NCI-H748 (cell line): Measurements from ENCODE around the gene ANO2.

Source experiments
- DNase-seq: peaks from one replicate; lab custom pipeline; 2025; ENCODE audit not compliant: unreplicated experiment; lab: John Stamatoyannopoulos, UW

The ANO2 gene

GRCh38 chr12:5627053-5627630 is 317.9 kb downstream of the ANO2 start:
- no peak for DNase-seq

GRCh38 chr12:5626151-5626550 is 318.9 kb downstream of the ANO2 start:
- DNase-seq: no peak

DNA sequence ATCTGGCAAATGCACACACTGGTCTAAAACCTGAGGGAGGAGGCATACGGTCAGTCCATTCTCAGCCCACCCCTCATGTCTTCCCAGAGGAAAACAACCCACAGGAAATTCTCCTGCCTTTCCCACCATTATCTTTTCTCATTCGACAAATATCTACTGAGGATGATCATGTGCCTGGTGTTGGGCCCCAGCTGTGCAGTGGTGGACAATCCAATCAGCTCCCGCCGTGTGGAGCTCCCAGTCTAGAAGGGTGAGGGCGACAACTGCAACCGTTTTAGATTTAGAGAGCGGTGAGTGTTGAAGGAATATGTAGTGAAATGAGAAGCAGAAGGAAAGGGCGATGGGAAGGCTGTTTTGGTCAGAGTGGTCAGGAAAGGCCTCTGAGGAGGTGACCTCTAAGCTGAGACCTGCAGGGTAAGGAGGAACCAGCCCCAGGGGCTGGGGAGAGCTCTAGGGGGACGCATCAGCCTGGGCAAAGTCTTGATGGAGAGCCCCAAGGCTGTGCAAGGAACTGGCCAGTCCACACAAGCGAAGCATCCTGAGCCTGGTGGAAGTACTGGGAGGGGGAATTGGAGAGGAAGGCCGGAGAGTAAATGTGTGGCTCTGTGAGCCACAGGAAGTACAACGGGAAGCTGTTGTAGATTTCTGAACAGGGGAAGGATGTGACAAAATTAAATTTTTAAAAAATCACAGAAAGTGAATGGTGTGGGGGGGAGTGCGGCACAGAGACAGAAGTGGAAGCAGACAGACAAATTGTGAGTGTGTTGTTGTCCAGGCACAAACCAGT is 320.4 kb downstream of the ANO2 start:
- DNase-seq: no peak

- DNase-seq: no peak
These were observed 321.6 kb downstream of the ANO2 start for GRCh38 chr12:5623411-5623810.

DNA sequence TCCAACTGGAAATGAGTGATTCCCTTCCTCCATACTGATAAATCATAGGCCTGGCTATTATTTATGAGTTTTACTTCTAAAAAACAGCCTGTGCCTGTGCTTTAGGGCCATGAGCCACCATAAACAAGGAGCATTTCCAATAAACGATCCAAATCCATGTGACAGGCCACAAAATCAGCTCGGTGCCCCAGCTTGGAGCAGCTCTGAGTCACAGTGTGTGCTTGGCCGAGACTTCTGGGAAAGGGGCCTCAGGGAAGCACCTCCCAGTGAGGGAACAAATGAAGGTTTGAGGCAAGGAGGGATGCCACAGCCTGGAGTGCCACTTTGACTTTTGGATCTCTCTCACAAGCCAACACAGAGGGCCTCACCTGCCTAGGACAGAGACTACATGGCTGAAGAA is 322.8 kb downstream of the ANO2 start:
- DNase-seq: no peak

DNA sequence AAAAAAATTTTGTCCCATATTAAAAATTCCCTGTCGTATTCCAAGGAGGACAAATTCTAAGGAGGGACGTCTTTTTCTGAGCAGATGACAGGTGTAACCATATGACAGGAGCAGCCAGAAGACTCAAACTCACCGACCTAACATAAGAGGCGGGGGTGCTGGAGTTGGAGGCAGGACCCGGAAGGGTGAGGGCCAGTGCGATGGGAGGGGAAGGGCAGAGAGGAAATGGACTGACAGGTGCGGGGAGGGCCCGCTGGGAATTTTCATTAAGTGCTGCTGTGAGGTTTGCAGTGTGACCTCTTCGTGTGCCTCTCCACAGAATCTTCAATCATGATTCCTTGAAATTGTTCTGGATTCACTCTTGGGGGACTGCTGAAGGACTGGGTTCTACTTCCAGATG is 323.7 kb downstream of the ANO2 start:
- no peak for DNase-seq

DNA sequence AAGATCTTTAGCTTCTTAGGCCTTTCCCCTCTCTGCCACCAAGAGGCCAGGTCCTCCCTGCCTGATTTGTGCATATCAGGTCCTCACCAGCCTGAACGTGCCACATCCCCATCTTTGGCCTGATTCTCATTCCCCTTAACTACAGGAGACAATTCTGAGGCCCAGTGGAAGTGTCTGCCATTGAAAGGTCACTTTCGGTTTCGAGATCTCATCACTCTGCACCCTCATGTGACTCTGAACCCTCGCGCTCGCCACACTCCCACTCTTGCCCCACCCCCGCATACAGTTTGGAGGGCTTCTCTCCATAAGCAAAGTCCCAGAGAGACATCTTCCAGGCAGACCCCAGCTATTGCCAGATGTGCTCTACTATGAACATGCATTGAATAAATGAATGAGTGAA is 324.2 kb downstream of the ANO2 start:
- DNase-seq: no peak

DNA sequence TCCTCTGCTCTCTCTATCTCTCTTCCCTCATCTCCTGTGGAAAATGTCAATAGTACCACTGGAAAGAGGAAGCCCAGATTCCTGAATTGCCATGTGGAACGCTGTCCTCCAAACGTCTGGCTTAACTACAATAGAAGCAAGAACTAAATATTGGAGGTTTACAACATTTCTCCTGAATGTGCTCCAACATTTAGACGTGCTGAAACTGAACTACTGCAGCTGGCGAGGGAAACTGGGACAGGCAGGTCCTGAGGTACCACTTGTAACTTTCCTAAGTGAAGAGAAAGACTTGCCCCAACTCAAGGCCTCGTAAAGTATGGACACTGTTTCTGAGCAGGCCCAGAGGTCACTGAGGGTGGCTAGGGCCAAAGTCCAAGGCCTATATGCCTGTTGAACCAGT is 325.4 kb downstream of the ANO2 start:
- no peak for DNase-seq

DNA sequence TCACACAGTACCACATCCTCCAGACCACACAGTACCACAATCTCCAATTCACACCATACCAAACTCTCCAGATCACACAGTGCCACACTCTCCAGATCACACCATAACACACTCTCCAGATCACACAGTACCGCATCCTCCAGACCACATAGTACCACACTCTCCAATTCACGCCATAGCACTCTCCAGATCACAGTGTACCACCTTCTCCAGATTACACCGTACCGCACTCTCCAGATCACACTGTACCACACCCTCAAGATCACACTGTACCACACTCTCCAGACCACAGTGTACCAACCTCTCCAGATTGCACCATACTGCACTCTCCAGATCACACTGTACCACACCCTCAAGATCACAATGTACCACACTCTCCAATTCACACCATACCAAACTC is 328.2 kb downstream of the ANO2 start:
- no peak for DNase-seq

DNA sequence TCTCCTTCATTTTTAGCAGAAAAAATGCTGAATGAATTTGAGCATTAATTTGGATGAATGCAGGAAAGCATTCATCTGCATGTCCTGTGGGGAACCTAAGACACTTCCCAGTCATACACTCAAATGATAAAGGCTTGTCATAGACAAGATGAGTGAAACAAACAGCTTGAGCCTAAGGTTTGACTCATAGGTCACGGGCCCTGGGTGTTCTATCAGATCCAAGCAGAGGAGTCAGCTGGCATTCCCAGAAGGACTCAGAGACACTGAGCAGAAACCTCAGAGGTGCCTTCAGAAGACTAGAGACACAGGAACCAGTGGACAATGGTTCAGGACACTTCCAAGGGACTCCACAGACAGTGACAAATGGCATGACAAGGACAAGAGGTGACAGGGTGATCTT is 329.3 kb downstream of the ANO2 start:
- no peak for DNase-seq

DNA sequence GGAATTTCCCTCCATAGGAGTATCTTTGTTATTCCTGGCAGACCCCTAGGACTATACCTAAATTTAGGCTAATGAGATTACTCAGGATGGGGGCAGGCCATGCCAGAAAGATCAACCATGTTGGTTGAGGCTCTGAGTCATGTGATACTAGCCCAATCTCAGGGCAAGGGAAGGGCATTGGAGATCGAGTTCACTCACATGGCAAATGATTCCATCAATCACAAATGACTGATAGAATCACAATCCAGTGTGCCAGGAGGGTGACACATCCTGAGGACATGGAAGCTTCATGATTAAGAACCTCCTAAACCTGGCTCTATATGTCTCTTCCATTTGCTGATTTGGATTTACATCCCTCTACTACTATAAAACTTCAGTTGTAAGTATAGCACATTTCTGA is 330.8 kb downstream of the ANO2 start:
- no peak for DNase-seq

- no peak for DNase-seq
These were observed 332.3 kb downstream of the ANO2 start for GRCh38 chr12:5612556-5613410.

DNA sequence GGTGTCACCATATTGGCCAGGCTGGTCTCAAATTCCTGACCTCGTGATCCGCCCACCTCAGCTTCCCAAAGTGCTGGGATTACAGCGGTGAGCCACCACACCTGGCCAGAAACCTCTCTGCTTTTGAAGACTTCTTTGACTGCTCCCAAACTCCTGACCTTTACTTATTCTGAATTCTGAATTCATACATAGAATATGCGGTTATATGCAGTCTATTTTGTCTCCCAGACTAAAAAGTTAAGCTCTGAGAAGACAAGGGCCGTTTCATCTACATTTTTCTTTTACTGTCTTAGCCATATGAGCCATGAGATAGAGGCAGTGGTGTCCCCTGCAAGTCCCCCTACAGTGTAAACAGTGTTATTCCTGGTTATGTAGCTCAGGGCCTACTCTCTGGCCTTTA is 333.9 kb downstream of the ANO2 start:
- DNase-seq: no peak

DNA sequence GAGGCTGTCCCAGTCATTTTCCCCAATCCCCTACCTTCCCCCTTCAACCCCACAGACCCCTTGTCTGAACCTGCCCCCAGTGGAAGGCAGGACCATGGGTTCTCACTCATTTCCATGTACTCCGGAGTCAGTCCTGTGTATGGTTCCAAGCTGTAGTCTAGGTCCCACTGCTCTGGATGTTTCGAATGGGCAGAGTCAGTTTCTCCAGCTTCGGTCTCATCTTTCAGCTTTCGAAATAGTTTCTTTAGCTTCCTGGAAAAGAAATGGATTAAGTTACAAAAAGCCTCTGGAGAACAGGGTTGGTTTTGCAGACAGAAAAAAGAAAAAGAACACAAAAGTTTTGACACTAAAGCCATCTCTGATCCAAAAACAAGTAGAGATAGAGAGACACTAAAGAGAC is 345.7 kb downstream of the ANO2 start:
- DNase-seq: no peak

DNA sequence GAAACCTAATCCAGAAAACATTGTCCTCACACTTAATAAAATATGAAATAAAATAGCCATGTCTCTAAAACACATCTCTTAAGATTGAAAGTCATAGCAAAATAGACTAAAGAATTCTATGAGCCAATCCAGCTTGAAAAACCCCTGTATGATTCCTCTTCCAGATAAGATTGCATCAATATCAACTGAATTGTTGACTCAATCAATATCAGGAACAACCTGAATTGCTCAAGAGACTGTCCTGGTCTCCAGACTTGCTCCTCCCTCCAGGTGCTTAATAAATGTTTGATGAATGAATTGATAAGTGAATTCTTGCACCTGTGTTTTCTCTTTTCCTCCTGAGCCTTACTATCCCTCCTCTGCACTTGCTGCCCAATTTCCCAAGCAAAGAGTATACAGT is 351.1 kb downstream of the ANO2 start:
- no peak for DNase-seq

- no peak for DNase-seq
These were observed 352.0 kb downstream of the ANO2 start for GRCh38 chr12:5593086-5593485.

DNA sequence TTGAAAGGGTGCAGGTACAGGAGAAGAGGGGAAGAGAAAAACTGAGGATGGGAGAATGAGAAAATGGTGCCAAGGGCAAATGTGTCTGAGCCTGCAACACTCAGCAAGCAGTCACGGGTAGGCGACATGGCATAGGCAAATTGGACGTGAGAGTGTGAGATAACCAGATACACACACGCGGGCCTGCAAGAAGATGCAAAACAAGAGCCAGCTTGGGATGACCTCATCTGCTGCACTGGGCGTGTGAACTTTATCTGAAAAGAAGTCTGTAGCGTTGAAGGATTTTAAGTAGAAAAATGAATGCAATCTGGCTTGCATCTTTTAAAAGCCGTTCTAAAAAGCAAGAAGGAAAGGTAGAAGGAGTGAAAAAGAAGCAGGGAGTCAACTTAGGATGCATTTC is 352.7 kb downstream of the ANO2 start:
- DNase-seq: no peak

DNA sequence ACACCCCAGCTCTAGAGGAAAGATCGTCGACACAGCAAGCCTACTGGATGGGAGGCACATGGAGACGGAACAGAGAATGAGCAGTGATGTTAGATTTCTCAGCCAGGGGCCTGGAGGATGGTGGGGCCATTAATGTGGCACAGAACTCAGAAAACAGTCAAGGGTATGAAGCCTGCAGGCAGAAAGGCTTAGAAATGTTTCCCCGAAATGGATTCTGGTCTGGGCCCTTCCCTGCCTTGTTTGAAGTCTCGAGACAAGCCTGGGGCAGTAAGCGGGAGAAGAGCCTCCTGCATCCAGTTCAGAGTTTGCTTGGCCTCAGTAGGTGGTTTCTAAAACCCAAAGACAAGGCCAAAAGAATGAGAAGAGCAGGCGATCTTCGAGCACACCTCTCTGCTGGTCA is 354.7 kb downstream of the ANO2 start:
- no peak for DNase-seq

GRCh38 chr12:5589054-5589453 is 356.0 kb downstream of the ANO2 start:
- no peak for DNase-seq

- no peak for DNase-seq
These were observed 356.5 kb downstream of the ANO2 start for GRCh38 chr12:5588591-5588990.

DNA sequence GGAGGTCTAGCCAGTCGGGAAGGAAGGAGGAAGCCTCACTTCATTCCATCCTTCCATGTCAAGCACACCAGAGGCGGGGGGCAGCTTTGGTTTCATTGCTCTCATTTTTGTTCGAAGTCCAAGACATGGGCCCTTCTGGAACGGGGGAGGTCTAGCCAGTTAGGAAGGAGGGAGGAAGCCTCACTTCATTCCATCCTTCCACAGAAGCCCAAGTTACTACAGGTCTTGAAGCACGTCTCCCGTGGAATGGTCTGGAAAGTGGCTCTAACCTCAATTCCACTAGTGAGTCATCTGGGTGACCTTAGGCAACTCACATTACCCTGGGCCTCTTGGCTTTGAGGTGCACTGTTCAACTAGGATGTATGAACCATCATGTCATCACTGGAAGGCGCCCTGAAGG is 356.9 kb downstream of the ANO2 start:
- DNase-seq: no peak

DNA sequence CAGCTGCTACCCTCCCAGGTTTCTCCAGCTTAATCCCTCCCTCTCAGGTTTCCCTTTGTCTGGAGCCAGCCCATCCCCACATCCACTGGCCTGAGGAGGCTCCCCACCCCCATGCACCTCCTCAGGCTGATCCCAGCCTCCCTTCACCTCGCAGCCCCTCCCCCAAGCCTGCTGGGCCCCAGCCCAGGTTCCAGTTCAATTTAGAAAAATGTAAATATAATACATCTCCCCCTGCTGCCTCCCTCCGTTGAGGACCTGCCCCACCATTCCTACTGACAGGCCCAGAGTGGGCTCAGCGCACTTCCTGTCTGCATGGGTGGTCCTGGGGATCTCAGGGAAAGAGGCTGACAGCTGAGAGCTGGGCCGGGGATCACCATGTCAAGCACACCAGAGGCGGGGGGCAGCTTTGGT is 357.3 kb downstream of the ANO2 start:
- no peak for DNase-seq
